T-cell (primary cell): Measurements from ENCODE around the gene WASHC4. TPM values are rescaled to one million over a fixed set of nuclear protein-coding genes. Genes with fewer than 3 reads are reported as not detected.
A peak's percentile ranks its signal among the peaks of the same experiment; 100 is the strongest.
"Not testable (repeated sequence)": the region's sequence is repeated elsewhere in the genome, so short reads cannot be mapped to it uniquely, and the experiment has no call there.

Experiments used
- ATAC-seq, 4 experiments: fragments of 200-7000 bp in 3 of 4; fragments of 150-1000 bp in 1 of 4; cut with Tn5 transposase; replicated peaks in 1 of 4; 1 replicate in 3 of 4; 2 replicates in 1 of 4; pipeline ENCODE4 v1.10.0; 2021; ENCODE audit warnings: moderate library complexity in 3 of 4, mild to moderate bottlenecking in 2 of 4, moderate number of reproducible peaks in 1 of 4
- CTCF ChIA-PET, 2 donors: fragments of 300-600 bp; sonication (Branson Sonifier 250); formaldehyde crosslinking; loops; one replicate each; lab custom pipeline; 2022; ENCODE audit warnings: antibody characterized with exemption in 2 of 2; lab: Charles Lee
- POLR2A ChIA-PET, 2 donors: fragments of 300-600 bp; sonication (Branson Sonifier 250); formaldehyde crosslinking; loops; one replicate each; lab custom pipeline; 2022; ENCODE audit warnings: antibody characterized with exemption in 2 of 2; lab: Charles Lee
- DNase-seq, 35 experiments: peaks; one replicate each; pipeline versions ENCODE4 v3.0.0 to v3.0.0-alpha.2; 2013 to 2023
- H3K27ac ChIP-seq: one replicate; pipeline ENCODE4 v1.5.1; 2013; ENCODE audit warnings: low read length
- H3K27me3 ChIP-seq, 2 experiments: replicated peaks in 1 of 2; 1 replicate in 1 of 2; 2 replicates in 1 of 2; pipeline versions ENCODE4 v1.6.1 to v1.7.0; 2013; ENCODE audit warnings: low read length in 1 of 2, mixed read lengths in 1 of 2; ENCODE audit not compliant: control insufficient read depth in 2 of 2, insufficient read depth in 2 of 2; ENCODE audit errors: extremely low read depth in 1 of 2
- H3K36me3 ChIP-seq, 2 donors: 1 replicate in 1 of 2; 2 replicates in 1 of 2; pipeline versions ENCODE4 v1.6.1 to v1.7.0; 2013; ENCODE audit warnings: low read length in 1 of 2; ENCODE audit not compliant: control insufficient read depth in 2 of 2, insufficient read depth in 1 of 2; ENCODE audit errors: extremely low read depth in 1 of 2
- H3K4me1 ChIP-seq, 2 experiments: 1 replicate in 1 of 2; 2 replicates in 1 of 2; pipeline versions ENCODE4 v1.6.1 to v1.7.0; 2013; ENCODE audit warnings: low read length in 2 of 2, mixed read lengths in 1 of 2; ENCODE audit not compliant: insufficient read depth in 2 of 2, control insufficient read depth in 1 of 2; ENCODE audit errors: extremely low read depth in 1 of 2
- H3K4me3 ChIP-seq, 2 donors: 1 replicate in 1 of 2; 2 replicates in 1 of 2; pipeline versions ENCODE4 v1.5.1 to v1.7.0; 2013; ENCODE audit warnings: mild to moderate bottlenecking in 2 of 2, low read length in 1 of 2, moderate library complexity in 1 of 2; ENCODE audit not compliant: control insufficient read depth in 1 of 2; ENCODE audit errors: extremely low read depth in 1 of 2
- H3K9me3 ChIP-seq: 2 replicates; pipeline ENCODE4 v1.7.0; 2013
- H3K27ac Mint-ChIP-seq, 2 donors: one replicate each; pipeline ENCODE4 v1.8.0; 2020 to 2021; ENCODE audit warnings: mild to moderate bottlenecking in 2 of 2, mixed read lengths in 2 of 2
- H3K27me3 Mint-ChIP-seq, 2 donors: one replicate each; pipeline ENCODE4 v1.8.0; 2021 to 2022; ENCODE audit warnings: mixed read lengths in 2 of 2
- H3K36me3 Mint-ChIP-seq: one replicate; pipeline ENCODE4 v1.8.0; 2021; ENCODE audit warnings: mixed read lengths
- H3K4me1 Mint-ChIP-seq, 3 donors: one replicate each; pipeline ENCODE4 v1.8.0; 2020 to 2022; ENCODE audit warnings: mixed read lengths in 3 of 3, mild to moderate bottlenecking in 1 of 3
- H3K4me3 Mint-ChIP-seq, 3 donors: one replicate each; pipeline ENCODE4 v1.8.0; 2020 to 2022; ENCODE audit warnings: mild to moderate bottlenecking in 3 of 3, mixed read lengths in 3 of 3, moderate library complexity in 3 of 3
- H3K9me3 Mint-ChIP-seq, 3 donors: one replicate each; pipeline ENCODE4 v1.8.0; 2020 to 2022; ENCODE audit warnings: mixed read lengths in 3 of 3
- WGBS: methylation state at CpG from one replicate; pipeline ENCODE4 v1.1.5; 2013; ENCODE audit warnings: missing lambda C conversion rate; ENCODE audit not compliant: insufficient coverage; 5-methylcytosine and 5-hydroxymethylcytosine counted together
- total RNA-seq, 35 experiments: library from RNA in 6 of 35; stranded (reverse) in 6 of 35; fragments of 120-200 nt in 1 of 35; gene quantifications; one replicate each; pipeline versions ENCODE4 v1.2.1 to v1.2.4 and lab custom pipeline; 2013 to 2026

The WASHC4 gene
- total RNA-seq, 5 donors from 2014 or later (not counting 1 experiment from before 2014, with no cell fraction given): 41.4 to 62.2 (median 49.0) TPM

DNA sequence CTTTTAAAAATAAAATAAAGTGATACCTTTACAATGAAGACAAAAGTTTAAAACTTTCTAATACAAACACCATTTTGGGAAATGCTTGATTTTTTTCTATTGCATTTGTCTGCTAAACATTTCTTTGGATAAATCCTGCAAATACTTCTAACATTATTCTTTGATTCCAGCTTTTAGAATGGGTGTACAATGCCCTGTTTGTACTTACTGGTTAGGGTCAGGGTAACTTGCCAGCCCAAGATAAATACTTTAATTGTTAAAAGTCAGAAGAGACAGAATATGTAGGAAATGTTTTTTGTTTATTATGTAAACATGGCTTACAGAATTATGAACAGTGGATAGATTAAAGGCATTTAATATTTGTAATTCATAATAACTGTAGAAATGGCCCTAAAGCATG lies 60.5 kb downstream of the WASHC4 start:
- Histone ChIP-seq H3K4me1 (no peaks in the 10 kb centered on the region), H3K4me3 (no peak overlapping the region), H3K27me3 (no peaks in the 10 kb centered on the region), H3K36me3 (peaks cover 3 to 42% of the 10 kb centered on the region in 2 donors), H3K27ac (no peak overlapping the region), H3K9me3 (no peaks in the 10 kb centered on the region)
- Mint-ChIP-seq H3K27ac (no peak overlapping the region), H3K36me3 (peaks cover 42% of the 10 kb centered on the region), H3K4me1 (peaks cover 0 to 4% (median 0%) of the 10 kb centered on the region in 3 donors), H3K4me3 (no peak overlapping the region), H3K27me3 (no peaks in the 10 kb centered on the region), H3K9me3 (no peaks in the 10 kb centered on the region)
- ChIA-PET CTCF (no interaction called here), POLR2A (interaction anchor here in 1 of 2 donors (0.7 kb wide), 1 partner anchor 163 kb away, joined by 3 read pairs; no protein-coding TSS in a partner anchor)
- DNase-seq (no peak), ATAC-seq (no peak)

GRCh38 chr12:105170139-105170538 lies 62.6 kb downstream of the WASHC4 start:
- CTCF ChIA-PET: interaction anchor here in 1 of 2 donors (0.6 kb wide), 1 partner anchor 85 kb away, joined by 3 read pairs; no protein-coding TSS in a partner anchor
- Histone ChIP-seq H3K27me3 (no peaks in the 10 kb centered on the region), H3K36me3 (peaks cover 3 to 31% of the 10 kb centered on the region in 2 donors), H3K9me3 (no peaks in the 10 kb centered on the region), H3K27ac (no peak overlapping the region), H3K4me3 (no peak overlapping the region), H3K4me1 (no peaks in the 10 kb centered on the region)
- no peak for ATAC-seq
- H3K36me3 Mint-ChIP-seq: peaks cover 38% of the 10 kb centered on the region
- H3K9me3 Mint-ChIP-seq: no peaks in the 10 kb centered on the region
- H3K4me3 Mint-ChIP-seq: no peak overlapping the region
- POLR2A ChIA-PET: no interaction called here
- peak overlapping the region in 1 of 2 donors; percentile 13 for H3K27ac Mint-ChIP-seq
- no CpG with 5 or more reads among the region's 3 CpGs for WGBS
- no peaks in the 10 kb centered on the region for H3K27me3 Mint-ChIP-seq
- DNase-seq: no peak
- H3K4me1 Mint-ChIP-seq: peaks cover 0 to 6% (median 4%) of the 10 kb centered on the region in 3 donors

GRCh38 chr12:105171691-105172436 lies 64.3 kb downstream of the WASHC4 start:
- no peaks in the 10 kb centered on the region for H3K4me1 ChIP-seq
- H3K36me3 ChIP-seq: peaks cover 0 to 31% of the 10 kb centered on the region in 2 donors
- Mint-ChIP-seq H3K9me3 (no peaks in the 10 kb centered on the region), H3K27me3 (no peaks in the 10 kb centered on the region), H3K27ac (peak overlapping the region; percentile 68 to 69), H3K4me1 (peaks cover 3 to 7% (median 6%) of the 10 kb centered on the region in 3 donors), H3K36me3 (peaks cover 47% of the 10 kb centered on the region), H3K4me3 (no peak overlapping the region)
- no peak overlapping the region for H3K27ac ChIP-seq
- POLR2A ChIA-PET: interaction anchor here in 1 of 2 donors (0.6 kb wide), 2 partner anchors 56 to 1824 kb away, joined by 3 read pairs; no protein-coding TSS in a partner anchor
- H3K9me3 ChIP-seq: no peaks in the 10 kb centered on the region
- DNase-seq (no peak), ATAC-seq (no peak)
- H3K4me3 ChIP-seq: no peak overlapping the region
- CTCF ChIA-PET: interaction anchor here in 1 of 2 donors (0.6 kb wide), 1 partner anchor 210 kb away, joined by 3 read pairs; no protein-coding TSS in a partner anchor
- H3K27me3 ChIP-seq: no peaks in the 10 kb centered on the region
- WGBS: 60% methylated on average over 1 of the region's 6 CpGs

DNA sequence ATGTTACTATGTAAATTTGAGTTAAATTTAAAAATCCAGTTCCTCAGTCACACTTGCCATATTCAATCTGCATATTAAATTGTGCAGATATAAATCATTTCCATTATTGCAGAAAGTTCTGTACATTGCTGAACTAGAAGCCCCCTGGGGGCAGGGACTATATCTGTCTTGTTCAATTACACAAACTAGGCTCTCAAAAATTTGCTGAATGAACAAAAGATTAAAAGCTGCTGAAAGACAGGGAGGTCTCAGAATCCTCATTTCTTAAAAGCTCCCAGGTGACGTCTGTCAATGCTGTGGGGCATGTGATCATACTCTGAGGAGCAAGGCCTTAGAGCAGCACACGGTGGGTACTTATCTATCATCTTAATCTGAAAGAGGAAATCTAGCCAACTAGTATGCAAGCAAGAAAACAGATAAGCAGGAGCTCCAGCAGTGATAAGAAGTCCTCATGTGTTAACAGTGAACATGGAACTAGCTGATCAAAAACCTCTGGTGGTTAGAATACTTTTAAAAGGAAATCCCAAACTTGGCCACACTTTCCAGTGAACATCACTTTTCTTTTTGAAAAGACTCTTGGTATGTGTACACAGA lies 68.0 kb downstream of the WASHC4 start:
- Histone ChIP-seq H3K36me3 (peaks cover 0 to 23% of the 10 kb centered on the region in 2 donors), H3K9me3 (no peaks in the 10 kb centered on the region), H3K27me3 (no peaks in the 10 kb centered on the region), H3K4me1 (no peaks in the 10 kb centered on the region), H3K27ac (no peak overlapping the region), H3K4me3 (no peak overlapping the region)
- H3K9me3 Mint-ChIP-seq: peaks cover 1 to 6% (median 1%) of the 10 kb centered on the region in 3 donors
- DNase-seq: no peak
- H3K4me1 Mint-ChIP-seq: peaks cover 3 to 8% (median 6%) of the 10 kb centered on the region in 3 donors
- no peaks in the 10 kb centered on the region for H3K27me3 Mint-ChIP-seq
- H3K27ac Mint-ChIP-seq: peak overlapping the region in 1 of 2 donors; percentile 48
- no peak overlapping the region for H3K4me3 Mint-ChIP-seq
- 86% methylated on average over 1 of the region's 2 CpGs for WGBS
- H3K36me3 Mint-ChIP-seq: peaks cover 49% of the 10 kb centered on the region
- POLR2A ChIA-PET: no interaction called here
- CTCF ChIA-PET: no interaction called here
- no peak for ATAC-seq

- WGBS: no CpG with 5 or more reads among the region's 4 CpGs
- Histone ChIP-seq H3K4me1 (no peaks in the 10 kb centered on the region), H3K36me3 (peaks cover 0 to 16% of the 10 kb centered on the region in 2 donors), H3K4me3 (no peak overlapping the region), H3K27ac (no peak overlapping the region), H3K9me3 (no peaks in the 10 kb centered on the region), H3K27me3 (no peaks in the 10 kb centered on the region)
- H3K27ac Mint-ChIP-seq: peak overlapping the region in 1 of 2 donors; percentile 57
- no peak for ATAC-seq
- peaks cover 6 to 9% (median 8%) of the 10 kb centered on the region in 3 donors for H3K4me1 Mint-ChIP-seq
- no peak overlapping the region for H3K4me3 Mint-ChIP-seq
- ChIA-PET CTCF (no interaction called here), POLR2A (no interaction called here)
- peaks cover 3 to 9% (median 6%) of the 10 kb centered on the region in 3 donors for H3K9me3 Mint-ChIP-seq
- DNase-seq: no peak
- no peaks in the 10 kb centered on the region for H3K27me3 Mint-ChIP-seq
- H3K36me3 Mint-ChIP-seq: peaks cover 63% of the 10 kb centered on the region
These were observed 69.7 kb downstream of the WASHC4 start for GRCh38 chr12:105177208-105177607.

GRCh38 chr12:105179114-105179513 lies 71.6 kb downstream of the WASHC4 start:
- POLR2A ChIA-PET, H3K27me3 ChIP-seq, H3K27me3 Mint-ChIP-seq, H3K4me3 Mint-ChIP-seq, H3K27ac Mint-ChIP-seq, ATAC-seq, H3K4me1 ChIP-seq, CTCF ChIA-PET, DNase-seq, H3K9me3 ChIP-seq, H3K27ac ChIP-seq, H3K4me3 ChIP-seq: not testable (repeated sequence)
- Mint-ChIP-seq H3K36me3 (peaks cover 77% of the 10 kb centered on the region), H3K4me1 (peaks cover 12 to 18% (median 15%) of the 10 kb centered on the region in 3 donors), H3K9me3 (peaks cover 5 to 16% (median 10%) of the 10 kb centered on the region in 3 donors)
- H3K36me3 ChIP-seq: peaks cover 0 to 11% of the 10 kb centered on the region in 2 donors
- no CpG with 5 or more reads among the region's 1 CpG for WGBS
